Liver (tissue), 9 donors: ENCODE measurements around the gene GRAMD1A. TPM values are rescaled to one million over a fixed set of nuclear protein-coding genes. Genes with fewer than 3 reads are reported as not detected.

Experiments
- DNase-seq: peaks from one replicate; pipeline ENCODE4 v3.0.0-alpha.2; 2017; ENCODE audit warnings: low spot score
- H3K27ac ChIP-seq, 2 donors: one replicate each; pipeline ENCODE4 v1.7.0; 2013; ENCODE audit warnings: inconsistent platforms in 2 of 2, low read length in 2 of 2, control low read depth in 1 of 2, low read depth in 1 of 2, mild to moderate bottlenecking in 1 of 2
- H3K27me3 ChIP-seq, 4 donors: one replicate each; pipeline versions ENCODE4 v1.6.1 to v1.7.0; 2013; ENCODE audit warnings: low read length in 3 of 4, inconsistent platforms in 1 of 4, mild to moderate bottlenecking in 1 of 4, moderate library complexity in 1 of 4; ENCODE audit not compliant: control insufficient read depth in 4 of 4, insufficient read depth in 4 of 4
- H3K36me3 ChIP-seq, 4 donors: one replicate each; pipeline versions ENCODE4 v1.6.1 to v1.7.0; 2013; ENCODE audit warnings: low read length in 3 of 4, mild to moderate bottlenecking in 3 of 4, low read depth in 1 of 4, moderate library complexity in 1 of 4; ENCODE audit not compliant: control insufficient read depth in 4 of 4, insufficient read depth in 3 of 4
- H3K4me1 ChIP-seq, 4 donors: one replicate each; pipeline versions ENCODE4 v1.6.1 to v1.7.0; 2013; ENCODE audit warnings: low read length in 3 of 4, mild to moderate bottlenecking in 3 of 4, moderate library complexity in 1 of 4; ENCODE audit not compliant: control insufficient read depth in 4 of 4, insufficient read depth in 4 of 4
- H3K4me3 ChIP-seq, 3 donors: one replicate each; pipeline versions ENCODE4 v1.6.1 to v1.7.0; 2013; ENCODE audit warnings: low read length in 3 of 3, control low read depth in 1 of 3, low read depth in 1 of 3, mild to moderate bottlenecking in 1 of 3
- H3K9ac ChIP-seq, 2 donors: one replicate each; pipeline ENCODE4 v1.7.0; 2013; ENCODE audit warnings: low read length in 2 of 2, mild to moderate bottlenecking in 2 of 2, moderate library complexity in 2 of 2, control low read depth in 1 of 2, low read depth in 1 of 2
- H3K9me3 ChIP-seq, 4 donors: one replicate each; pipeline versions ENCODE4 v1.6.1 to v1.7.0; 2013; ENCODE audit warnings: low read length in 3 of 4; ENCODE audit not compliant: control insufficient read depth in 4 of 4
- EGR1 ChIP-seq, 2 donors: IDR thresholded peaks; 2 replicates each; pipeline ENCODE4 v1.6.1; 2016 to 2018; ENCODE audit warnings: antibody characterized with exemption in 2 of 2, low read depth in 2 of 2
- FOXA1 ChIP-seq: IDR thresholded peaks from 2 replicates; pipeline ENCODE4 v1.6.1; 2016; ENCODE audit warnings: antibody characterized with exemption
- FOXA2 ChIP-seq: IDR thresholded peaks from 2 replicates; pipeline ENCODE4 v1.6.1; 2016; ENCODE audit warnings: antibody characterized with exemption
- GABPA ChIP-seq, 2 donors: IDR thresholded peaks in 1 of 2; conservative IDR thresholded peaks in 1 of 2; 2 replicates each; pipeline ENCODE4 v1.6.1; 2016; ENCODE audit warnings: antibody characterized with exemption in 2 of 2, mild to moderate bottlenecking in 1 of 2, moderate library complexity in 1 of 2
- HNF4A ChIP-seq, 2 donors: conservative IDR thresholded peaks; 2 replicates each; pipeline ENCODE4 v1.6.1; 2016; ENCODE audit warnings: antibody characterized with exemption in 2 of 2, mild to moderate bottlenecking in 2 of 2
- HNF4G ChIP-seq: IDR thresholded peaks from 2 replicates; pipeline ENCODE4 v1.6.1; 2016; ENCODE audit warnings: antibody characterized with exemption
- JUND ChIP-seq, 2 donors: IDR thresholded peaks; 2 replicates each; pipeline ENCODE4 v1.6.1; 2016; ENCODE audit warnings: antibody characterized with exemption in 2 of 2
- NR2F2 ChIP-seq: IDR thresholded peaks from 2 replicates; pipeline ENCODE4 v1.6.1; 2016; ENCODE audit warnings: antibody characterized with exemption
- RAD21 ChIP-seq, 2 donors: IDR thresholded peaks; 2 replicates each; pipeline ENCODE4 v1.6.1; 2016; ENCODE audit warnings: antibody characterized with exemption in 2 of 2, mild to moderate bottlenecking in 2 of 2
- RXRA ChIP-seq, 2 donors: IDR thresholded peaks; 2 replicates each; pipeline ENCODE4 v1.6.1; 2017 to 2018; ENCODE audit warnings: antibody characterized with exemption in 2 of 2, mild to moderate bottlenecking in 1 of 2
- WGBS: extraction: QIAGEN DNeasy Blood & Tissue Kit; methylation state at CpG from one replicate; pipeline ENCODE4 v1.1.7; 2013; 5-methylcytosine and 5-hydroxymethylcytosine counted together
- polyA plus RNA-seq, 2 donors: library from polyadenylated mRNA; stranded (reverse) in 1 of 2; unstranded in 1 of 2; fragments of 200-250 nt in 1 of 2; fragments of >200 nt in 1 of 2; fragmentation: Nextera tagmentation in 1 of 2; extraction: Ambion mirVana in 1 of 2; gene quantifications; one replicate each; pipeline versions ENCODE4 v1.2.1 to v1.2.3, GENCODE V29; 2013 to 2015
- total RNA-seq, 2 donors: library from RNA; depleted of rRNA; stranded (reverse); fragments of >200 nt; gene quantifications; one replicate each; pipeline ENCODE4 v1.2.3, GENCODE V29; 2014
- TF ChIP-seq, protein P1 (sequence below): IDR thresholded peaks from 2 replicates; pipeline ENCODE4 v1.6.1; 2016; ENCODE audit warnings: antibody characterized with exemption
- TF ChIP-seq, protein P2 (sequence below): fragments of 150-350 bp; IDR thresholded peaks from 2 replicates; pipeline ENCODE4 v1.5.1; 2017; ENCODE audit warnings: improper control_type of control experiment, low read depth, low read length; ENCODE audit not compliant: missing input control
- TF ChIP-seq, protein P3 (sequence below): IDR thresholded peaks from 2 replicates; pipeline ENCODE4 v1.6.1; 2016; ENCODE audit warnings: antibody characterized with exemption, mild to moderate bottlenecking
- TF ChIP-seq, protein P4 (sequence below): IDR thresholded peaks from 2 replicates; pipeline ENCODE4 v1.6.1; 2016; ENCODE audit warnings: antibody characterized with exemption
- donor health status: healthy.
- donor health status: healthy.
- donor health status: healthy.
- donor health status: healthy.
- donor health status: healthy.

The GRAMD1A gene
- total and polyA plus RNA-seq, 4 donors, result 8.6 to 14.1 (median 11.2) TPM

DNA sequence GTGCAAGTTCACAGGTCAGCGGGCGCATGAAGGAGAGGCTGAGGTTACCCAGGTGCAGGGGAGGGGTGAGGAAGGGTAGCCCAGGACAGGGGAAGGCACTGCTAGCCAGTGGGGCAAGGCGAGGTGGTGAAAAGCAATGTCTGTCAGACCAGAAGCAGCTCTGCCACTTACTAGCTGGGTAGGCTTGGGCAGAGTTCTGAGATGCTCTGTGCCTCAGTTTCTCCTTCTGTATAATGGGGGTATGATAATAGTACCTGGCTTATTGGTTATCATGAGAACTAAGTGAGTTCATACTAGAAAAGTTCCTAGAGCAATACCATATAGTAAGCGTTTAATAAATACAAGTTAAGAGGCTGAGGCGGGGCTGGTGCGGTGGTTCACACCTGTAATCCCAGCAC is 15.8 kb downstream of the GRAMD1A start:
- Histone ChIP-seq H3K27me3 (no peaks in the 10 kb centered on the region), H3K9me3 (no peaks in the 10 kb centered on the region), H3K4me1 (peaks cover 0 to 14% (median 7%) of the 10 kb centered on the region in 4 donors), H3K4me3 (no peak overlapping the region), H3K9ac (no peak overlapping the region), H3K27ac (no peak overlapping the region), H3K36me3 (peaks cover 2 to 11% (median 6%) of the 10 kb centered on the region in 4 donors)
- TF ChIP-seq GABPA (IDR thresholded peaks at IDR 0.05 in 1 of 2, conservative IDR thresholded peaks at IDR 0.05 in 1 of 2) (no peak), NR2F2 (no peak), RAD21 (IDR thresholded peaks at IDR 0.05) (no peak), JUND (IDR thresholded peaks at IDR 0.05) (no peak), HNF4A (conservative IDR thresholded peaks at IDR 0.05) (no peak), FOXA2 (no peak), FOXA1 (no peak), RXRA (IDR thresholded peaks at IDR 0.05) (no peak), EGR1 (IDR thresholded peaks at IDR 0.05; ENCODE audit: low read depth in 2 of 2) (no peak)
- TF ChIP-seq, protein P1, sequence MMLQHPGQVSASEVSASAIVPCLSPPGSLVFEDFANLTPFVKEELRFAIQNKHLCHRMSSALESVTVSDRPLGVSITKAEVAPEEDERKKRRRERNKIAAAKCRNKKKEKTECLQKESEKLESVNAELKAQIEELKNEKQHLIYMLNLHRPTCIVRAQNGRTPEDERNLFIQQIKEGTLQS, result no peak
- TF ChIP-seq, protein P2, sequence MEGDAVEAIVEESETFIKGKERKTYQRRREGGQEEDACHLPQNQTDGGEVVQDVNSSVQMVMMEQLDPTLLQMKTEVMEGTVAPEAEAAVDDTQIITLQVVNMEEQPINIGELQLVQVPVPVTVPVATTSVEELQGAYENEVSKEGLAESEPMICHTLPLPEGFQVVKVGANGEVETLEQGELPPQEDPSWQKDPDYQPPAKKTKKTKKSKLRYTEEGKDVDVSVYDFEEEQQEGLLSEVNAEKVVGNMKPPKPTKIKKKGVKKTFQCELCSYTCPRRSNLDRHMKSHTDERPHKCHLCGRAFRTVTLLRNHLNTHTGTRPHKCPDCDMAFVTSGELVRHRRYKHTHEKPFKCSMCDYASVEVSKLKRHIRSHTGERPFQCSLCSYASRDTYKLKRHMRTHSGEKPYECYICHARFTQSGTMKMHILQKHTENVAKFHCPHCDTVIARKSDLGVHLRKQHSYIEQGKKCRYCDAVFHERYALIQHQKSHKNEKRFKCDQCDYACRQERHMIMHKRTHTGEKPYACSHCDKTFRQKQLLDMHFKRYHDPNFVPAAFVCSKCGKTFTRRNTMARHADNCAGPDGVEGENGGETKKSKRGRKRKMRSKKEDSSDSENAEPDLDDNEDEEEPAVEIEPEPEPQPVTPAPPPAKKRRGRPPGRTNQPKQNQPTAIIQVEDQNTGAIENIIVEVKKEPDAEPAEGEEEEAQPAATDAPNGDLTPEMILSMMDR, result no peak
- TF ChIP-seq, protein P3, sequence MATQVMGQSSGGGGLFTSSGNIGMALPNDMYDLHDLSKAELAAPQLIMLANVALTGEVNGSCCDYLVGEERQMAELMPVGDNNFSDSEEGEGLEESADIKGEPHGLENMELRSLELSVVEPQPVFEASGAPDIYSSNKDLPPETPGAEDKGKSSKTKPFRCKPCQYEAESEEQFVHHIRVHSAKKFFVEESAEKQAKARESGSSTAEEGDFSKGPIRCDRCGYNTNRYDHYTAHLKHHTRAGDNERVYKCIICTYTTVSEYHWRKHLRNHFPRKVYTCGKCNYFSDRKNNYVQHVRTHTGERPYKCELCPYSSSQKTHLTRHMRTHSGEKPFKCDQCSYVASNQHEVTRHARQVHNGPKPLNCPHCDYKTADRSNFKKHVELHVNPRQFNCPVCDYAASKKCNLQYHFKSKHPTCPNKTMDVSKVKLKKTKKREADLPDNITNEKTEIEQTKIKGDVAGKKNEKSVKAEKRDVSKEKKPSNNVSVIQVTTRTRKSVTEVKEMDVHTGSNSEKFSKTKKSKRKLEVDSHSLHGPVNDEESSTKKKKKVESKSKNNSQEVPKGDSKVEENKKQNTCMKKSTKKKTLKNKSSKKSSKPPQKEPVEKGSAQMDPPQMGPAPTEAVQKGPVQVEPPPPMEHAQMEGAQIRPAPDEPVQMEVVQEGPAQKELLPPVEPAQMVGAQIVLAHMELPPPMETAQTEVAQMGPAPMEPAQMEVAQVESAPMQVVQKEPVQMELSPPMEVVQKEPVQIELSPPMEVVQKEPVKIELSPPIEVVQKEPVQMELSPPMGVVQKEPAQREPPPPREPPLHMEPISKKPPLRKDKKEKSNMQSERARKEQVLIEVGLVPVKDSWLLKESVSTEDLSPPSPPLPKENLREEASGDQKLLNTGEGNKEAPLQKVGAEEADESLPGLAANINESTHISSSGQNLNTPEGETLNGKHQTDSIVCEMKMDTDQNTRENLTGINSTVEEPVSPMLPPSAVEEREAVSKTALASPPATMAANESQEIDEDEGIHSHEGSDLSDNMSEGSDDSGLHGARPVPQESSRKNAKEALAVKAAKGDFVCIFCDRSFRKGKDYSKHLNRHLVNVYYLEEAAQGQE, result no peak
- TF ChIP-seq, protein P4, sequence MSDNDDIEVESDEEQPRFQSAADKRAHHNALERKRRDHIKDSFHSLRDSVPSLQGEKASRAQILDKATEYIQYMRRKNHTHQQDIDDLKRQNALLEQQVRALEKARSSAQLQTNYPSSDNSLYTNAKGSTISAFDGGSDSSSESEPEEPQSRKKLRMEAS, result no peak
- no peak for DNase-seq
- WGBS, result 98% methylated on average over 6 of the region's 6 CpGs

DNA sequence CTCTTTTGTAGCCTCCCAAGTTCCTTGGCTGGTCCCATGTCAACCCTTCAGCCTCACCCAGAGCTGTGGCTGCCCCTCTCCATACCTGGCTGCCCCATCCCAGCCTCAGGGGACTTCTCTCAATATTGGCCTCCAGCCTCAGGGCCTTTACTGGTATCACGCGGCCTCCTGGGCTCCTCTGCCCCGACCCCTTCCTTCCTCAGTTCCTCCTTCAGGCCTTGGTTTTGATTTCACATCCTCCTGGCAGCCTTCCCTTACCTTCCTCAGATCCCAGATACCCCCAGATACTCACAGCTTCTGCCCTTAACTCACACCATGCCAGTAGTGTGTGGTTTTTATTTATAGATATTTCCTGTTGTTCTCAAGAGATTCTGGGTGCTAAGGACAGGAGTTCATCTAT is 17.4 kb downstream of the GRAMD1A start:
- H3K27ac ChIP-seq, result peak overlapping the region in 1 of 2 donors; percentile 5
- 84% methylated on average over 3 of the region's 3 CpGs for WGBS
- H3K4me3 ChIP-seq, result no peak overlapping the region
- H3K4me1 ChIP-seq, result peaks cover 0 to 14% (median 7%) of the 10 kb centered on the region in 4 donors
- H3K27me3 ChIP-seq, result no peaks in the 10 kb centered on the region
- no peak for DNase-seq
- H3K9me3 ChIP-seq, result no peaks in the 10 kb centered on the region
- peaks cover 2 to 25% (median 7%) of the 10 kb centered on the region in 4 donors for H3K36me3 ChIP-seq
- TF ChIP-seq, protein P2, result no peak
- TF ChIP-seq, protein P1, result no peak
- TF ChIP-seq, protein P4, result no peak
- TF ChIP-seq JUND (IDR thresholded peaks at IDR 0.05) (no peak), HNF4G (no peak)
- no peak overlapping the region for H3K9ac ChIP-seq
